SK-N-SH treated with all-trans-retinoic acid at 6 μM for 48 hours (cell line): ENCODE data around the gene ARHGAP15.

Experiments used
- ATAC-seq: fragments of 200-7000 bp; cut with Tn5 transposase; 3 replicates; pipeline ENCODE4 v1.9.1; 2020; ENCODE audit warnings: mild to moderate bottlenecking, moderate library complexity
- ARNTL ChIP-seq: fragments of 450-650 bp; formaldehyde crosslinking; IDR thresholded peaks from 2 replicates; pipeline ENCODE4 v1.5.0; 2020; ENCODE audit warnings: low read depth, mild to moderate bottlenecking, moderate library complexity, borderline replicate concordance
- BACH2 ChIP-seq: fragments of 250-450 bp; sonication (Bioruptor Pico); IDR thresholded peaks from 2 replicates; pipeline ENCODE4 v1.9.0; 2021; ENCODE audit warnings: mild to moderate bottlenecking, borderline replicate concordance
- CREB5 ChIP-seq: fragments of 250-450 bp; sonication (Bioruptor Pico); IDR thresholded peaks from 2 replicates; pipeline ENCODE4 v1.5.1; 2020; ENCODE audit warnings: low read depth, mild to moderate bottlenecking, moderate library complexity
- CSDC2 ChIP-seq: fragments of 250-450 bp; sonication (Bioruptor Pico); IDR thresholded peaks from 2 replicates; pipeline ENCODE4 v1.5.0; 2020; ENCODE audit warnings: mild to moderate bottlenecking, moderate library complexity
- CSRNP3 ChIP-seq: fragments of 250-450 bp; sonication (Bioruptor Pico); IDR thresholded peaks from 2 replicates; pipeline ENCODE4 v1.5.1; 2021; ENCODE audit warnings: mild to moderate bottlenecking, moderate library complexity
- ESRRG ChIP-seq: fragments of 250-450 bp; sonication (Bioruptor Pico); IDR thresholded peaks from 2 replicates; pipeline ENCODE4 v1.6.1; 2021; ENCODE audit warnings: mild to moderate bottlenecking
- GLIS3 ChIP-seq: fragments of 250-450 bp; sonication (Bioruptor Pico); IDR thresholded peaks from 2 replicates; pipeline ENCODE4 v1.5.0; 2020; ENCODE audit warnings: mild to moderate bottlenecking, moderate library complexity
- ISL1 ChIP-seq: fragments of 250-450 bp; sonication (Bioruptor Pico); IDR thresholded peaks from 2 replicates; pipeline ENCODE4 v2.1.2; 2022; ENCODE audit warnings: mild to moderate bottlenecking, moderate library complexity
- OSR1 ChIP-seq: fragments of 250-450 bp; sonication (Bioruptor Pico); IDR thresholded peaks from 2 replicates; pipeline ENCODE4 v1.8.0; 2022; ENCODE audit warnings: moderate library complexity, mild to moderate bottlenecking, inconsistent platforms
- POU6F1 ChIP-seq: fragments of 250-450 bp; sonication (Bioruptor Pico); IDR thresholded peaks from 2 replicates; pipeline ENCODE4 v1.8.0; 2021; ENCODE audit warnings: low read depth, mild to moderate bottlenecking, moderate library complexity, borderline replicate concordance
- PPARA ChIP-seq: fragments of 250-450 bp; sonication (Bioruptor Pico); IDR thresholded peaks from 2 replicates; pipeline ENCODE4 v1.5.0; 2020; ENCODE audit warnings: mild to moderate bottlenecking, borderline replicate concordance
- RARB ChIP-seq: fragments of 250-450 bp; sonication (Bioruptor Pico); IDR thresholded peaks from 2 replicates; pipeline ENCODE4 v1.8.0; 2021; ENCODE audit warnings: mild to moderate bottlenecking, moderate library complexity
- SNAI2 ChIP-seq: fragments of 250-450 bp; sonication (Bioruptor Pico); IDR thresholded peaks from 2 replicates; pipeline ENCODE4 v1.5.0; 2020; ENCODE audit warnings: mild to moderate bottlenecking, moderate library complexity
- TCF4 ChIP-seq: fragments of 250-450 bp; sonication (Bioruptor Pico); IDR thresholded peaks from 2 replicates; pipeline ENCODE4 v1.8.0; 2021; ENCODE audit warnings: mild to moderate bottlenecking, moderate library complexity, borderline replicate concordance
- TOX ChIP-seq: fragments of 250-450 bp; sonication (Bioruptor Pico); IDR thresholded peaks from 2 replicates; pipeline ENCODE4 v1.8.0; 2021; ENCODE audit warnings: mild to moderate bottlenecking, moderate library complexity, borderline replicate concordance
- TSHZ2 ChIP-seq: fragments of 250-450 bp; sonication (Bioruptor Pico); IDR thresholded peaks from 2 replicates; pipeline ENCODE4 v1.5.0; 2020; ENCODE audit warnings: mild to moderate bottlenecking, moderate library complexity
- ZC3H10 ChIP-seq: fragments of 250-450 bp; sonication (Bioruptor Pico); IDR thresholded peaks from 2 replicates; pipeline ENCODE4 v1.5.1; 2021; ENCODE audit warnings: mild to moderate bottlenecking, moderate library complexity
- ZFP3 ChIP-seq: fragments of 250-450 bp; sonication (Bioruptor Pico); IDR thresholded peaks from 2 replicates; pipeline ENCODE4 v1.5.0; 2020; ENCODE audit warnings: mild to moderate bottlenecking, moderate library complexity
- ZFP30 ChIP-seq: fragments of 450-650 bp; formaldehyde crosslinking; IDR thresholded peaks from 2 replicates; pipeline ENCODE4 v1.5.0; 2022; ENCODE audit warnings: mild to moderate bottlenecking, moderate library complexity
- ZNF565 ChIP-seq: fragments of 450-650 bp; formaldehyde crosslinking; conservative IDR thresholded peaks from 2 replicates; pipeline ENCODE4 v1.5.0; 2020; ENCODE audit warnings: low read depth, mild to moderate bottlenecking, moderate library complexity
- ZNF70 ChIP-seq: fragments of 450-650 bp; formaldehyde crosslinking; IDR thresholded peaks from 2 replicates; pipeline ENCODE4 v1.5.0; 2020; ENCODE audit warnings: mild to moderate bottlenecking, moderate library complexity
- ZNF8 ChIP-seq: fragments of 450-650 bp; formaldehyde crosslinking; IDR thresholded peaks from 2 replicates; pipeline ENCODE4 v1.5.0; 2020; ENCODE audit warnings: mild to moderate bottlenecking, moderate library complexity
- TF ChIP-seq, protein P1 (sequence below): fragments of 250-450 bp; sonication (Bioruptor Pico); IDR thresholded peaks from 2 replicates; pipeline ENCODE4 v1.8.0; 2020; ENCODE audit warnings: mild to moderate bottlenecking, moderate library complexity, borderline replicate concordance

Gene ARHGAP15

GRCh38 chr2:143685421-143686078 lies 556.3 kb downstream of the ARHGAP15 start:
- ATAC-seq = peak; percentile 85

More at GRCh38 chr2:143685421-143686078, 556.3 kb downstream of the ARHGAP15 start:
- TF ChIP-seq ZNF8 (CRISPR knock-in tag) (peak; percentile 42; the same call in 1 of the 2 replicates), TCF4 (peak; percentile 99), ZFP3 (CRISPR knock-in tag) (no peak), CSDC2 (no peak), BACH2 (CRISPR knock-in tag) (no peak), ZNF70 (peak; percentile 62; the same call in 1 of the 2 replicates), CSRNP3 (CRISPR knock-in tag) (peak; percentile 96), POU6F1 (CRISPR knock-in tag) (no peak), RARB (no peak), OSR1 (CRISPR knock-in tag) (no peak), CREB5 (CRISPR knock-in tag) (peak; percentile 65; the same call in 1 of the 2 replicates), ISL1 (CRISPR knock-in tag) (peak; percentile 99), ZFP30 (CRISPR knock-in tag) (no peak), ZNF565 (CRISPR knock-in tag) (0 out of 2 replicates have a peak, but pooled peaks have one; percentile 55), PPARA (CRISPR knock-in tag) (peak; percentile 66; the same call in 1 of the 2 replicates), ARNTL (CRISPR knock-in tag) (no peak), ZC3H10 (CRISPR knock-in tag) (no peak), SNAI2 (CRISPR knock-in tag) (peak; percentile 96), TOX (CRISPR knock-in tag) (no peak), GLIS3 (peak; percentile 97; the same call in 1 of the 2 replicates), TSHZ2 (CRISPR knock-in tag) (peak; percentile 100), ESRRG (CRISPR knock-in tag) (peak; percentile 98)
- TF ChIP-seq, protein P1, sequence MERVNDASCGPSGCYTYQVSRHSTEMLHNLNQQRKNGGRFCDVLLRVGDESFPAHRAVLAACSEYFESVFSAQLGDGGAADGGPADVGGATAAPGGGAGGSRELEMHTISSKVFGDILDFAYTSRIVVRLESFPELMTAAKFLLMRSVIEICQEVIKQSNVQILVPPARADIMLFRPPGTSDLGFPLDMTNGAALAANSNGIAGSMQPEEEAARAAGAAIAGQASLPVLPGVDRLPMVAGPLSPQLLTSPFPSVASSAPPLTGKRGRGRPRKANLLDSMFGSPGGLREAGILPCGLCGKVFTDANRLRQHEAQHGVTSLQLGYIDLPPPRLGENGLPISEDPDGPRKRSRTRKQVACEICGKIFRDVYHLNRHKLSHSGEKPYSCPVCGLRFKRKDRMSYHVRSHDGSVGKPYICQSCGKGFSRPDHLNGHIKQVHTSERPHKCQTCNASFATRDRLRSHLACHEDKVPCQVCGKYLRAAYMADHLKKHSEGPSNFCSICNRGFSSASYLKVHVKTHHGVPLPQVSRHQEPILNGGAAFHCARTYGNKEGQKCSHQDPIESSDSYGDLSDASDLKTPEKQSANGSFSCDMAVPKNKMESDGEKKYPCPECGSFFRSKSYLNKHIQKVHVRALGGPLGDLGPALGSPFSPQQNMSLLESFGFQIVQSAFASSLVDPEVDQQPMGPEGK (CRISPR knock-in tag) = no peak
- TF ChIP-seq, all 23 proteins: peak for 12
